ENCODE measurements around the gene BEGAIN. TPM values are rescaled to one million over a fixed set of nuclear protein-coding genes. Genes with fewer than 3 reads are reported as not detected.

Gene BEGAIN
- total and polyA plus RNA-seq, 2 of the 8 experiments (the other 6 are each of a cell fraction or from before 2014, with no cell fraction given): 2.9 to 3.0 TPM

- Histone ChIP-seq H3K4me2 (ENCODE audit: insufficient read depth in 1 of 2, low read depth in 2 of 2, low read length in 2 of 2) (no peak overlapping the region), H3K79me1 (ENCODE audit: low read depth, low read length) (no peaks in the 10 kb centered on the region), H3K27ac (ENCODE audit: low read depth, low read length) (no peak overlapping the region), H2BK120ac (replicated peaks; ENCODE audit: low read depth, low read length) (no peak overlapping the region), H2AK5ac (ENCODE audit: low read depth, low read length) (no peak overlapping the region; the same call in 1 of the 2 replicates), H3K23me2 (ENCODE audit: low read depth, low read length) (peaks cover 6% of the 10 kb centered on the region; the same call in 1 of the 2 replicates), H3K9me3 (ENCODE audit: insufficient read depth in 2 of 2, low read depth in 1 of 2, low read length in 1 of 2) (no peaks in the 10 kb centered on the region), H2BK12ac (ENCODE audit: low read depth, low read length) (no peak overlapping the region), H4K20me1 (replicated peaks in 1 of 2; ENCODE audit: control insufficient read depth in 1 of 2, insufficient read depth in 2 of 2, low read length in 2 of 2) (no peaks in the 10 kb centered on the region), H3K4ac (replicated peaks; ENCODE audit: insufficient read length, low read depth, low read length) (no peak overlapping the region), H4K91ac (replicated peaks; ENCODE audit: insufficient read length, low read length) (no peak overlapping the region), H3K36me3 (ENCODE audit: control insufficient read depth in 2 of 4, insufficient read depth in 4 of 4, low read length in 3 of 4) (no peaks in the 10 kb centered on the region), H2BK5ac (ENCODE audit: low read depth, low read length) (no peak overlapping the region), H3K79me2 (ENCODE audit: control insufficient read depth in 1 of 2, insufficient read depth in 2 of 2, low read length in 2 of 2) (no peaks in the 10 kb centered on the region), H3K18ac (ENCODE audit: extremely low read depth, low read length) (no peak overlapping the region), H4K5ac (ENCODE audit: insufficient read length, low read depth, low read length) (no peak overlapping the region), H4K8ac (ENCODE audit: extremely low read depth, insufficient read depth, low read length) (no peak overlapping the region), H2BK20ac (ENCODE audit: low read length) (0 out of 2 replicates have a peak overlapping the region, but pooled peaks have one; percentile 48), H3K27me3 (replicated peaks in 1 of 4; ENCODE audit: control insufficient read depth in 3 of 4, extremely low read depth in 1 of 4, insufficient read depth in 3 of 4, low read length in 3 of 4) (peaks cover 20 to 37% (median 33%) of the 10 kb centered on the region in 4 experiments), H3K4me3 (ENCODE audit: extremely low read depth in 1 of 4, insufficient read depth in 2 of 4, low read depth in 3 of 4, low read length in 4 of 4) (no peak overlapping the region), H3K56ac (replicated peaks; ENCODE audit: insufficient read length, low read depth, low read length) (no peak overlapping the region), H3K14ac (ENCODE audit: insufficient read length) (no peak overlapping the region), H3K4me1 (replicated peaks in 1 of 4; ENCODE audit: control insufficient read depth in 3 of 4, insufficient read depth in 4 of 4, low read length in 3 of 4) (peaks cover 0 to 15% (median 3%) of the 10 kb centered on the region in 4 experiments; a peak in 3 of 7 replicates), H3K23ac (ENCODE audit: insufficient read length) (no peak overlapping the region), H2AFZ (ENCODE audit: low read length) (no peak overlapping the region), H3K9ac (replicated peaks in 1 of 4; ENCODE audit: extremely low read depth in 1 of 4, low read depth in 3 of 4, low read length in 3 of 4) (no peak overlapping the region), H2BK15ac (ENCODE audit: low read length) (no peak overlapping the region)
- no peak for FAIRE-seq
- POLR2A ChIA-PET (ENCODE audit: partially characterized antibody): interaction anchor here (1.0 kb wide), 2 partner anchors 10 to 12 kb away, joined by 3 to 4 read pairs; no protein-coding TSS in a partner anchor
- DNase-seq (ENCODE audit: low read depth in 1 of 2, low spot score in 2 of 2): no peak
- 92% methylated on average over 10 of the region's 12 CpGs; no CpG with 5 or more reads in 1 of the 2 experiments for WGBS, 2 experiments (ENCODE audit: extremely low coverage in 1 of 2, insufficient coverage in 1 of 2, insufficient read length in 1 of 2, insufficient replicate concordance in 2 of 2, low coverage in 1 of 2, low lambda C conversion rate in 2 of 2, missing lambda C conversion rate in 1 of 2)
- CTCF ChIA-PET (ENCODE audit: partially characterized antibody): interaction anchor here (0.6 to 1.2 kb wide), 2 partner anchors 42 to 44 kb away, joined by 3 read pairs; no protein-coding TSS in a partner anchor
- TF ChIP-seq CTCF (IDR thresholded peaks at IDR 0.05; ENCODE audit: control extremely low read depth in 1 of 3, insufficient read depth in 1 of 3, low read depth in 1 of 3, low read length in 3 of 3) (no peak), JUN (IDR thresholded peaks at IDR 0.05; ENCODE audit: low read depth, low read length) (no peak), SP4 (IDR thresholded peaks at IDR 0.05; ENCODE audit: low read length) (no peak), JUND (IDR thresholded peaks at IDR 0.05; ENCODE audit: low read length) (no peak), RBBP5 (IDR thresholded peaks at IDR 0.05; ENCODE audit: borderline replicate concordance, low read depth, low read length) (no peak), POU5F1 (IDR thresholded peaks at IDR 0.05; ENCODE audit: low read depth, low read length) (no peak), CHD1 (IDR thresholded peaks at IDR 0.05; ENCODE audit: low read depth, low read length) (no peak)
Measured at GRCh38 chr14:100584056-100585031, 2.9 kb downstream of the BEGAIN start.

Data from H1 (cell line).